HEK293 (cell line): ENCODE data around the gene KLF11.

Experiments
- CTCF ChIA-PET: fragments of 350-600 bp; formaldehyde crosslinking; extraction: SDS; loops from one replicate; lab custom pipeline; 2021; ENCODE audit warnings: antibody characterized with exemption; lab: Yijun Ruan, JAX
- POLR2A ChIA-PET: fragments of 300-600 bp; formaldehyde crosslinking; extraction: SDS; loops from one replicate; lab custom pipeline; 2020; ENCODE audit warnings: antibody characterized with exemption, inconsistent platforms; lab: Yijun Ruan, JAX
- H3K27ac ChIP-seq: fragments of 200-500 bp; sonication (Bioruptor generic); 2 replicates; pipeline ENCODE4 v1.5.1; 2014; ENCODE audit warnings: low read depth, low read length, control low read depth, inconsistent platforms; ENCODE audit errors: extremely low read depth
- H3K36me3 ChIP-seq, 2 experiments: fragments of 200-500 bp in 1 of 2; sonication (Bioruptor generic) in 1 of 2; 1 replicate in 1 of 2; 2 replicates in 1 of 2; pipeline ENCODE4 v1.5.1; 2014 to 2017; ENCODE audit warnings: inconsistent platforms in 2 of 2, low read length in 2 of 2; ENCODE audit not compliant: control insufficient read depth in 2 of 2, insufficient read depth in 1 of 2
- H3K4me1 ChIP-seq: fragments of 200-500 bp; sonication (Bioruptor generic); 2 replicates; pipeline ENCODE4 v1.5.1; 2014; ENCODE audit warnings: mild to moderate bottlenecking, low read length, inconsistent platforms; ENCODE audit not compliant: control insufficient read depth, insufficient read depth
- H3K4me3 ChIP-seq: 2 replicates; pipeline ENCODE4 v1.5.1; 2011; ENCODE audit warnings: low read depth, mild to moderate bottlenecking, control low read depth, low read length, moderate library complexity
- H3K9me3 ChIP-seq: fragments of 200-500 bp; sonication (Bioruptor generic); 2 replicates; pipeline ENCODE4 v1.5.1; 2014; ENCODE audit warnings: low read depth, low read length, inconsistent platforms; ENCODE audit not compliant: control insufficient read depth, insufficient read depth
- EGR2 ChIP-seq: fragments of 450-650 bp; formaldehyde crosslinking; IDR thresholded peaks from 2 replicates; pipeline ENCODE4 v1.5.1; 2016; ENCODE audit warnings: low read depth, missing biosample characterization, missing genetic modification characterization
- HOXA7 ChIP-seq: sonication (generic); formaldehyde crosslinking; IDR thresholded peaks from 2 replicates; pipeline ENCODE4 v1.8.1; 2022; ENCODE audit warnings: missing genetic modification reagents, borderline replicate concordance
- INSM2 ChIP-seq: fragments of 450-650 bp; formaldehyde crosslinking; IDR thresholded peaks from 2 replicates; pipeline ENCODE4 v1.5.1; 2016; ENCODE audit warnings: missing biosample characterization, missing genetic modification characterization
- SALL2 ChIP-seq: fragments of 450-650 bp; formaldehyde crosslinking; IDR thresholded peaks from 2 replicates; pipeline ENCODE4 v1.5.0; 2017; ENCODE audit warnings: missing biosample characterization, mild to moderate bottlenecking, missing genetic modification characterization, borderline replicate concordance
- ZBTB1 ChIP-seq: fragments of 450-650 bp; formaldehyde crosslinking; IDR thresholded peaks from 2 replicates; pipeline ENCODE4 v1.5.1; 2016; ENCODE audit warnings: missing biosample characterization, missing genetic modification characterization
- ZBTB26 ChIP-seq: fragments of 450-650 bp; formaldehyde crosslinking; optimal IDR thresholded peaks from 2 replicates; pipeline ENCODE3; 2016; ENCODE audit warnings: missing biosample characterization, mild to moderate bottlenecking, missing genetic modification characterization
- ZBTB49 ChIP-seq: fragments of 450-650 bp; formaldehyde crosslinking; IDR thresholded peaks from 2 replicates; pipeline ENCODE4 v1.5.1; 2016; ENCODE audit warnings: missing biosample characterization, missing genetic modification characterization, low read depth
- ZBTB8A ChIP-seq: fragments of 450-650 bp; formaldehyde crosslinking; IDR thresholded peaks from 2 replicates; pipeline ENCODE4 v1.5.1; 2016; ENCODE audit warnings: missing biosample characterization, missing genetic modification characterization
- ZNF138 ChIP-seq: fragments of 450-650 bp; formaldehyde crosslinking; IDR thresholded peaks from 2 replicates; pipeline ENCODE4 v1.5.1; 2016; ENCODE audit warnings: missing biosample characterization, missing genetic modification characterization, borderline replicate concordance
- ZNF202 ChIP-seq: fragments of 450-650 bp; formaldehyde crosslinking; IDR thresholded peaks from 2 replicates; pipeline ENCODE4 v1.5.1; 2016; ENCODE audit warnings: missing biosample characterization, missing genetic modification characterization, borderline replicate concordance
- ZNF354C ChIP-seq: fragments of 450-650 bp; formaldehyde crosslinking; IDR thresholded peaks from 2 replicates; pipeline ENCODE4 v1.5.1; 2016; ENCODE audit warnings: missing biosample characterization, missing genetic modification characterization, low read depth, borderline replicate concordance
- ZNF449 ChIP-seq: fragments of 450-650 bp; formaldehyde crosslinking; IDR thresholded peaks from 2 replicates; pipeline ENCODE4 v1.5.1; 2017; ENCODE audit warnings: missing biosample characterization, mild to moderate bottlenecking, missing genetic modification characterization, moderate library complexity
- ZNF529 ChIP-seq: fragments of 450-650 bp; formaldehyde crosslinking; IDR thresholded peaks from 2 replicates; pipeline ENCODE4 v1.5.1; 2017; ENCODE audit warnings: missing genetic modification characterization, missing biosample characterization; ENCODE audit not compliant: insufficient replicate concordance
- ZNF645 ChIP-seq: fragments of 450-650 bp; formaldehyde crosslinking; IDR thresholded peaks from 2 replicates; pipeline ENCODE4; 2016; ENCODE audit warnings: missing biosample characterization, missing genetic modification characterization
- ZNF654 ChIP-seq: fragments of 450-650 bp; formaldehyde crosslinking; IDR thresholded peaks from 2 replicates; pipeline ENCODE4 v1.5.1; 2016; ENCODE audit warnings: low read depth, missing biosample characterization, missing genetic modification characterization
- ZNF658 ChIP-seq: fragments of 450-650 bp; formaldehyde crosslinking; IDR thresholded peaks from 2 replicates; pipeline ENCODE4; 2016; ENCODE audit warnings: missing biosample characterization, missing genetic modification characterization
- ZNF660 ChIP-seq: fragments of 450-650 bp; IDR thresholded peaks from 2 replicates; pipeline ENCODE4 v1.5.1; 2018; ENCODE audit warnings: missing biosample characterization, mild to moderate bottlenecking, missing genetic modification characterization
- ZNF791 ChIP-seq: fragments of 450-650 bp; formaldehyde crosslinking; IDR thresholded peaks from 2 replicates; pipeline ENCODE4 v1.5.1; 2016; ENCODE audit warnings: missing biosample characterization, missing genetic modification characterization

KLF11 gene

GRCh38 chr2:10002109-10002508 lies 41.2 kb upstream of the KLF11 start:
- H3K4me1 ChIP-seq, result no peaks in the 10 kb centered on the region
- H3K27ac ChIP-seq, result no peak overlapping the region
- TF ChIP-seq EGR2 (tag by site-specific recombination) (no peak), INSM2 (tag by site-specific recombination) (no peak), ZNF645 (tag by site-specific recombination) (no peak), ZNF660 (tag by site-specific recombination) (no peak), ZNF791 (no peak), ZNF658 (tag by site-specific recombination) (no peak), ZNF449 (tag by site-specific recombination) (no peak), ZBTB49 (tag by site-specific recombination) (no peak), SALL2 (no peak), ZBTB1 (tag by site-specific recombination) (no peak)
- TF ChIP-seq, all 188 proteins: peak for 0
- ChIA-PET CTCF (interaction anchor here (0.6 to 0.7 kb wide), 3 partner anchors 52 to 899 kb away, joined by 3 to 5 read pairs (median 3); no protein-coding TSS in a partner anchor), POLR2A (no interaction called here)
- no peak overlapping the region for H3K4me3 ChIP-seq
- H3K9me3 ChIP-seq, result no peaks in the 10 kb centered on the region
- H3K36me3 ChIP-seq, result peaks cover 13 to 36% of the 10 kb centered on the region in 2 experiments

GRCh38 chr2:10002681-10003080 lies 40.7 kb upstream of the KLF11 start:
- ChIA-PET POLR2A (no interaction called here), CTCF (interaction anchor here (0.6 to 0.7 kb wide), 3 partner anchors 52 to 900 kb away, joined by 3 to 5 read pairs (median 3); no protein-coding TSS in a partner anchor)
- TF ChIP-seq SALL2, result no peak
- TF ChIP-seq HOXA7 (CRISPR knock-in tag), result no peak
- TF ChIP-seq ZNF354C (tag by site-specific recombination), result no peak
- TF ChIP-seq ZBTB26 (tag by site-specific recombination), result no peak
- no peak for TF ChIP-seq ZNF654 (tag by site-specific recombination)
- TF ChIP-seq ZNF138, result no peak
- TF ChIP-seq ZBTB8A (tag by site-specific recombination), result no peak
- TF ChIP-seq ZNF529 (tag by site-specific recombination), result no peak
- TF ChIP-seq ZNF202, result no peak
- Histone ChIP-seq H3K36me3 (peaks cover 13 to 34% of the 10 kb centered on the region in 2 experiments), H3K9me3 (no peaks in the 10 kb centered on the region), H3K27ac (no peak overlapping the region), H3K4me1 (no peaks in the 10 kb centered on the region), H3K4me3 (no peak overlapping the region)
